Pancreas (tissue), 10 donors: ENCODE data around the gene SERPINB12. TPM values are rescaled to one million over a fixed set of nuclear protein-coding genes. Genes with fewer than 3 reads are reported as not detected.

Experiments
- ATAC-seq, 4 donors: fragments of 200-7000 bp; cut with Tn5 transposase; one replicate each; pipeline versions ENCODE4 v1.8.0 to v1.9.1; 2020; ENCODE audit warnings: mild to moderate bottlenecking in 4 of 4, moderate library complexity in 4 of 4
- DNase-seq, 6 donors: peaks; one replicate each; pipeline ENCODE4 v3.0.0-alpha.2; 2020
- FAIRE-seq: peaks from 2 replicates; lab custom pipeline; 2012; peaks lifted over from hg19 to GRCh38; lab: Jason Lieb, UNC
- H3K27ac ChIP-seq, 4 donors: fragments of 200-600 bp; sonication (generic); 1 replicate in 3 of 4; 2 replicates in 1 of 4; pipeline versions ENCODE4 v1.5.0 to v1.8.0; 2020
- H3K27me3 ChIP-seq, 4 donors: fragments of 200-600 bp; one replicate each; pipeline ENCODE4 v1.8.0; 2021
- H3K36me3 ChIP-seq, 3 donors: fragments of 200-600 bp; sonication (generic) in 1 of 3; one replicate each; pipeline versions ENCODE4 v1.5.0 to v1.8.0; 2020 to 2021
- H3K4me1 ChIP-seq, 3 donors: fragments of 200-600 bp; one replicate each; pipeline ENCODE4 v1.8.0; 2021
- H3K4me3 ChIP-seq, 4 donors: fragments of 200-600 bp; sonication (generic) in 2 of 4; one replicate each; pipeline versions ENCODE4 v1.5.0 to v1.8.0; 2020 to 2021
- H3K9me3 ChIP-seq, 4 donors: fragments of 200-600 bp; one replicate each; pipeline ENCODE4 v1.8.0; 2021
- WGBS, 2 donors: extraction: QIAGEN DNeasy Blood & Tissue Kit; methylation state at CpG; one replicate each; pipeline ENCODE4 v1.1.7; 2013; 5-methylcytosine and 5-hydroxymethylcytosine counted together
- intact Hi-C, 3 donors: fragments of 100-400 bp; cut with DNase I; formaldehyde crosslinking; loops; one replicate each; pipeline versions ENCODE4 v1.11.1 to v1.14.2; 2022
- polyA plus RNA-seq, 2 donors: library from polyadenylated mRNA; stranded (reverse); fragments of 200-250 nt; gene quantifications; one replicate each; pipeline ENCODE4 v1.2.3, GENCODE V29; 2013
- total RNA-seq, 6 donors: library from RNA; stranded (reverse); fragmentation: NEBNext Ultra II Directional in 4 of 6; extraction: Animal tissue kit (Norgen Biotek cat#: 25700) in 4 of 6; gene quantifications; one replicate each; pipeline versions ENCODE4 v1.2.1 to v1.2.4, GENCODE V29; 2021 to 2023
- TF ChIP-seq, protein P1 (sequence below), 4 donors: fragments of 200-600 bp; sonication (generic) in 3 of 4; IDR thresholded peaks; one replicate each; pipeline versions ENCODE4 v1.5.0 to v1.8.0; 2021; ENCODE audit warnings: antibody characterized with exemption in 4 of 4
- donor health status: healthy with polysubstance abuse.
- donor health status: DM: no; HTN: no; CAD: no; lungs with moderate emphysema.
- donor health status: DM: no; HTN: no; CAD: no.
- donor health status: control.
- donor health status: control.
- donor health status: Bipolar disorder and iron deficiency.
- donor health status: DM: yes; HTN: yes; CAD: no.
- donor health status: DM: no; HTN: no; CAD: no.
- donor health status: DM: no; HTN: no; CAD: no.
- donor health status: DM: yes; HTN: yes; CAD: no.

The SERPINB12 gene
- total and polyA plus RNA-seq, 8 donors, result not detected

DNA sequence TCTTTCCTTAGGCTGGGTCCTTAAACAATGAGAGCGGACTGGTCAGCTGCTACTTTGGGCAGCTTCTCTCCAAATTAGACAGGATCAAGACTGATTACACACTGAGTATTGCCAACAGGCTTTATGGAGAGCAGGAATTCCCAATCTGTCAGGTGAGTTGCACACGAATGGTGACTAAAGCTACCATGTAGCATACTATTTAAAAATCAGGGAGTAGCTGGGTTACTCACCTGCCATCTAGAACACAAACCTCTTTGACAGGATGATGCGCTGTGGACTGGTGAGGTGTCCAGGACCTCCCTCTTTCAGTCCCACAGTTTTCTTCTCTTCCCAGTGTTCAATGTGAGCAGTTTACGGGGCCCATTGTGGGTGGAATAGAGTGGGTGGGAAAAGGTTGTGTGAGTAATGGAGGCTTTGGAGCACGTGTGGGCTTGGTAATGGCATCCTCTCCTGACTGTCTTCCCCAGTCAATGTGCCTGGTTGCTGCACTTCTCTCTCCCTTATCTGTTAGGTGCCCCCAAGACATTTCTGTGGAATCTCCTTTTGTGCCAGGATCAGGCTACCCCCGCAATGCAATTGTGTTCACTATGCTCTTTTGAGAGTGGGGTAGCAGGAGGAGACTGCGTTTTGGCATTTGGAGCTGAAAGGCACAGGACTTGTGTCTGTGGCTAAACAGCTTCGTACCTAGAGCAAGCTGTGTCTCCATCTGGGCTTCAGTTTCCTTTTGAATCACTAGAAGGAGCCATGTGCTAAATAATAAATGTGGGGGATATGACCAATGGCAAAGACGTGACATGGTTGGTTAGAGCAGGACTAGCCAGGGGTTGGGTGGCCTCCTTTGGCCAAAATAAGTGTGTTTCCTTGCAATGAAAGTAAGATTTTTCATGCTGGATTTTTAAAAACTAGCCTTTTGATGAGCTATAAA, 17.7 kb downstream of the SERPINB12 start:
- intact Hi-C loops, result no loop called here
- no peaks in the 10 kb centered on the region for H3K4me1 ChIP-seq
- ATAC-seq, result no peak
- H3K4me3 ChIP-seq, result no peak overlapping the region
- DNase-seq, result no peak
- TF ChIP-seq, protein P1, sequence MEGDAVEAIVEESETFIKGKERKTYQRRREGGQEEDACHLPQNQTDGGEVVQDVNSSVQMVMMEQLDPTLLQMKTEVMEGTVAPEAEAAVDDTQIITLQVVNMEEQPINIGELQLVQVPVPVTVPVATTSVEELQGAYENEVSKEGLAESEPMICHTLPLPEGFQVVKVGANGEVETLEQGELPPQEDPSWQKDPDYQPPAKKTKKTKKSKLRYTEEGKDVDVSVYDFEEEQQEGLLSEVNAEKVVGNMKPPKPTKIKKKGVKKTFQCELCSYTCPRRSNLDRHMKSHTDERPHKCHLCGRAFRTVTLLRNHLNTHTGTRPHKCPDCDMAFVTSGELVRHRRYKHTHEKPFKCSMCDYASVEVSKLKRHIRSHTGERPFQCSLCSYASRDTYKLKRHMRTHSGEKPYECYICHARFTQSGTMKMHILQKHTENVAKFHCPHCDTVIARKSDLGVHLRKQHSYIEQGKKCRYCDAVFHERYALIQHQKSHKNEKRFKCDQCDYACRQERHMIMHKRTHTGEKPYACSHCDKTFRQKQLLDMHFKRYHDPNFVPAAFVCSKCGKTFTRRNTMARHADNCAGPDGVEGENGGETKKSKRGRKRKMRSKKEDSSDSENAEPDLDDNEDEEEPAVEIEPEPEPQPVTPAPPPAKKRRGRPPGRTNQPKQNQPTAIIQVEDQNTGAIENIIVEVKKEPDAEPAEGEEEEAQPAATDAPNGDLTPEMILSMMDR (IDR thresholded peaks at IDR 0.05), result no peak
- FAIRE-seq, result no peak
- no peaks in the 10 kb centered on the region for H3K36me3 ChIP-seq
- H3K27ac ChIP-seq, result no peak overlapping the region
- no peaks in the 10 kb centered on the region for H3K27me3 ChIP-seq
- 81 to 87% methylated on average over 9 of the region's 9 CpGs for WGBS, 2 donors
- H3K9me3 ChIP-seq, result no peaks in the 10 kb centered on the region

GRCh38 chr18:63562284-63562683, 20.1 kb downstream of the SERPINB12 start:
- WGBS, 2 donors, result 89 to 91% methylated on average over 4 of the region's 4 CpGs
- H3K4me1 ChIP-seq, result no peaks in the 10 kb centered on the region
- H3K4me3 ChIP-seq, result no peak overlapping the region
- no peak for ATAC-seq
- no peaks in the 10 kb centered on the region for H3K27me3 ChIP-seq
- FAIRE-seq, result no peak
- H3K9me3 ChIP-seq, result no peaks in the 10 kb centered on the region
- intact Hi-C loops, result no loop called here
- no peak for DNase-seq
- H3K36me3 ChIP-seq, result no peaks in the 10 kb centered on the region
- H3K27ac ChIP-seq, result no peak overlapping the region
- TF ChIP-seq, protein P1 (IDR thresholded peaks at IDR 0.05), result no peak

DNA sequence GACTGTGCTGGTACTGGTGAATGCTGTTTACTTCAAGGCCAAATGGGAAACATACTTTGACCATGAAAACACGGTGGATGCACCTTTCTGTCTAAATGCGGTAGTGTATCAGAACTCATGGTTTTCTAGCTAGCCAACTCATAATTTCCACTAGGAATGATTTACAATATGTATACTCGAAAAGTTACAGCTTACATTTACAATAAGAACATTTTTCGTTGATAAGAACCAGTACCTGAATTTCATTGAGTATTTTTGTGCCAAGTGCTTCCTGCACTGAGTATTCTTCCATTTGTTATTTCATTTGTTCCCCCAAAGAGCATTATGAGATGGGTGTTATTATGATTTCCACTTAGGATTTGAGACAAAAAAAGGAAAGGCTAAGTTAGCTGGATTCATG, 21.9 kb downstream of the SERPINB12 start:
- Histone ChIP-seq H3K4me1 (no peaks in the 10 kb centered on the region), H3K27ac (no peak overlapping the region), H3K9me3 (no peaks in the 10 kb centered on the region), H3K36me3 (no peaks in the 10 kb centered on the region), H3K27me3 (no peaks in the 10 kb centered on the region), H3K4me3 (no peak overlapping the region)
- TF ChIP-seq, protein P1 (IDR thresholded peaks at IDR 0.05), result no peak
- intact Hi-C loops, result no loop called here
- WGBS, 2 donors, result 82 to 90% methylated on average over 4 of the region's 4 CpGs
- DNase-seq, result no peak
- no peak for FAIRE-seq
- ATAC-seq, result no peak

DNA sequence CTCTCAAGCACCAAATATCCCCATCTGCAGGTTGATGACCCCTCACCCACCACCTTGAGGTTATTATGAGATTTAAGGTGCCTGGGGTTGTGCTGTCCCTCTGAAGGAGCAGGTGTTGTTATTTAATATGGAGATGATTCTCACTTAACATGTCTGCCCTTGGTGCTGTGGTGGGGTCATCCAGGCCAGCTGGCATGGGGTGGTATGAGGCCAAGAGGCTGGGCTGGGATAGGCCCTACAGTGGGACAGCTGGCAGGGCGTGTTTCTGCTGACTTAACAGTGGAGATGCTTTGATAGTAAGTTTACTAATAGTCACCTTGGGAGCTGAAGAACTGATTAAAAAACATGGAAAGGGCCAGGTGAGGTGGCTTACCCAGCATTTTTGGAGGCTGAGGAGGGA, 22.4 kb downstream of the SERPINB12 start:
- DNase-seq (no peak), FAIRE-seq (no peak), ATAC-seq (no peak)
- H3K9me3 ChIP-seq, result no peaks in the 10 kb centered on the region
- no peak overlapping the region for H3K27ac ChIP-seq
- no peaks in the 10 kb centered on the region for H3K27me3 ChIP-seq
- H3K36me3 ChIP-seq, result no peaks in the 10 kb centered on the region
- H3K4me3 ChIP-seq, result no peak overlapping the region
- H3K4me1 ChIP-seq, result no peaks in the 10 kb centered on the region
- 74 to 82% methylated on average over 1 of the region's 1 CpG for WGBS, 2 donors
- TF ChIP-seq, protein P1 (IDR thresholded peaks at IDR 0.05), result no peak
- intact Hi-C loops, result no loop called here

DNA sequence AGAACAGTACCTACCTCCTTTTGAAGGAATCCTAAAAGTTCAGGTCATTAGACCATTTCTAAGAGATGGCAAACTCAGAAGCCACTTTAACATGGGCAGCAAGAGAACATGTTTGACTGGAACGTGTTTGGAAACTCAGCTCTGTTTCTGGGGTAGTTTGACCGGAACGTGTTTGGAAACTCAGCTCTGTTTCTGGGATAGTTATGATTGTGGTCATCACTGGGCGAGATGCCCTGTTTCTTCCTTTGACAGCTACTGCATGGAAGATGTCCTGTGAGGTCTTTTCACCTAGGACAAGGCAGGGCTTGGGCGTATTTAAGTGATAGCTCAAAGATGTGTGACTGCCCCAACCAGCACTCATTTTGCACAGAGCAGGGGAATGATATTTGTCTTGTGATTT, 25.1 kb downstream of the SERPINB12 start:
- TF ChIP-seq, protein P1 (IDR thresholded peaks at IDR 0.05), result no peak
- Histone ChIP-seq H3K27me3 (no peaks in the 10 kb centered on the region), H3K4me1 (no peaks in the 10 kb centered on the region), H3K9me3 (no peaks in the 10 kb centered on the region), H3K4me3 (no peak overlapping the region), H3K27ac (no peak overlapping the region), H3K36me3 (no peaks in the 10 kb centered on the region)
- no peak for ATAC-seq
- no peak for DNase-seq
- no peak for FAIRE-seq
- intact Hi-C loops, result no loop called here
- WGBS, 2 donors, result 69 to 79% methylated on average over 5 of the region's 5 CpGs
